Hippocampal formation (tissue), 2 donors: ENCODE data around the gene BTBD9.
"Not testable (repeated sequence)": the region's sequence is repeated elsewhere in the genome, so short reads cannot be mapped to it uniquely, and the experiment has no call there.

Source experiments
- DNase-seq, 2 donors: peaks; one replicate each; lab custom pipeline; 2025; lab: John Stamatoyannopoulos, UW

Gene BTBD9

DNA sequence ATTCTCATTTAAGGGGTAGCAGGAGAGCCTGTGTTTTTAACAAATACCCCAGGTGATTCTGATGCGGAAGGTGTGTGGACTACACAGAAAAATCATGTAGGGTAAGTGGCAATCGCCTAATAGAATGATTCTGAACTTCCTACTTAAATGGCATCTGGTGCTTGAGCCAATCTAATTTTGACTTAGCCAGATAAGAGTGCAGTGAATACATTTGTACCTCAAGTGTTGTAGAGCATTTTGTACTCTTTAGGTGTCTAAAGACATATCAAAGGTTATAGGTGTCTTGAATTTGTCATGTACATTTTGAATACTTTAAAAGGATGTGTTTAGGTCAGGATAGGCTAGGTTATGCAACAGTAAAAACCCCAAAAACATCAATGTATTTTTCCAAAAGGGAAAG lies 10.0 kb upstream of the BTBD9 start:
- DNase-seq: no peak

DNA sequence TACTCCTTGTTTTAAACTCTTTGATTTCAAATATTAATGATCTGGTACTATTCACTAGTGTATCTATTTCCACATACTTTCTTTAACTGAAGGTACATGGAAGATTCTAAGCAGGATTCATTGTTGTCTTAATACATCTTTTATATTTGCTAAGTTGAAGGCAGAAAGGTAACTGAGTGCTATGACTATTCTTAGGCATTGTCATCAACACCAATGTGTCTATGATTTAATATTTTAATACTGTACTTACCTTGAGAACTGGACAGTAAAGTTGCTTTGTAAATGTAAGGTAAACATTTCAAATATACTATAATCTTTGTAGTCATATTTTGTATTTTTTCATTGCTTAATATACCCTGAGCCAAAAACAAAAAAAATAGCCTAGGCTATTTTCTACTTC lies 8.9 kb upstream of the BTBD9 start:
- no peak for DNase-seq

- DNase-seq: no peak
Observed at GRCh38 chr6:38646166-38646878, 6.6 kb upstream of the BTBD9 start.

DNA sequence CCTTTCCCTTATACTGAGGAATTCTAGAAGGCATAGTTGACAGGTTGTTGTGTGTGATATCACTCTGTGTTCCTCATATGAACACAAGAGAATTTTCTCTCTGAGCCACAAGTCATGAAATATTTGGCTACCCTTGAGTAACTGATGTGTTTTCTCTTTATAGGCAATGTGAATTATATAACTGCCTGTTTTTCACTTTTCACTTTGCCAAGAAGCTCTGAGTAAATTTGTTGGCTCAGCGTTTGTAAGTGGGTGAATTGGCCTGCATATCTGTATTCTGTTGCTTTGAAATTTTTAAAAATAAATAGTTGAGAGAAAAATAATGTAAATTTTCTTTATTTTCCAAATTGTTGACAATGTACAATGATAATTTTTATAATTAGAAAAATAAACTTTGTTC lies 5.2 kb upstream of the BTBD9 start:
- peak in 1 of 2 donors; percentile 45 for DNase-seq

- DNase-seq: no peak
Observed at GRCh38 chr6:38640216-38640909, 634 bp upstream of the BTBD9 start.

- DNase-seq: peak in 1 of 2 donors; percentile 30
Observed at GRCh38 chr6:38638941-38639497, 710 bp downstream of the BTBD9 start.

DNA sequence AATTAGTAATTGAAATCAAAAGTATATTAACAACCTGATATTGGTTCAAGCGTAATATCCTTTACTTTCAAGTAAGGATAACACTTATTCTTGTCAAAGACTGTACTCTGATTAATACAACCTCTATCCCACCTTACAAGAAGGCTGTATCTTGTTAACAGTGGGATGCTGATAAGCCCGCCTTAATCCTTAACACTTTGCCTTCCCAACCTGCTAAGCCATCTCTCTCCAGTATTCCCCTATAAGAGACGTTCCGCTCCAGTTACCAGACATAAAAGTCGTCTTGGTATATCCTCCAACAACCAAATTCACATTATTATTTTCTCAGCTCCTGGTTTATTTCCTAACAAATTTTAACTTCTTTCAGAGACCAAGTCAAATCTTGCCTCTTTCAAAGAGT lies 2.0 kb downstream of the BTBD9 start:
- DNase-seq: no peak

DNA sequence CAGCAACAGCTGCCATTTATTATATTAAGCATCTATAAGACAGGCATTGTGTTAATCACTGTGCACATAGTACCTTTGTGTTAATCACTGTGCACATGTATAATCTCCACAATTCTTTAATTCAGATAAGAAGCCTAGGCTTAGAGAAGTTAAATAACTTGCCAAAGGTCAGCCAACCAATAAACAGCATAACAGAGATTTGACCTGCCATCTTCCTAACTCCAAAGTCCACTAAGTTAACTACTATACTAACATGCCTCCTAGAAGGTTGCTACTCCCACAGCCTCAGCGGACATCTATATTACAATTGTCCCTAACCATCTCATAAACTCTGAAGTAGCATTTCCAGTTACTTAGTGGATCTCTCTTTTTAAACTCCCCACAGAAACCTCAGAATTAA lies 3.7 kb downstream of the BTBD9 start:
- DNase-seq: no peak

GRCh38 chr6:38634518-38634917 lies 5.2 kb downstream of the BTBD9 start:
- DNase-seq: no peak

DNA sequence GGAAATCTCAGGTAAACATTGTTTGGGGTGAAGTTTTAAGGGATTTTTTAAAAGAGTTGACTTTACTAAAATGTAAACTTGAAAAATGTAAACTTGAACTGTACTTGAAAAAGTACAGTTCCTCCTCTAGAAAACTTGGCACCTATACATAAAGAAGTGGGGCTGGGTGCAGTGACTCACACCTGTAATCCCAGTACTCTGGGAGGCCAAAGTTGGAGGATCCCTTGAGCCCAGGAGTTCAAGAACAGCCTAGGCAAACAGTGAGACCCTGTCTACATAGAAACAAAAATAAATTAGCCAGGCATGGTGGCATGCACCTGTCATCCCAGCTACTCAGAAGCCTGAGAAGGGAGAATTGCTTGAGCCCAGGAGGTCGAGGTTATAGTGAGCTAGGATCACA lies 7.2 kb downstream of the BTBD9 start:
- no peak for DNase-seq

GRCh38 chr6:38631186-38631783 lies 8.4 kb downstream of the BTBD9 start:
- DNase-seq: no peak

DNA sequence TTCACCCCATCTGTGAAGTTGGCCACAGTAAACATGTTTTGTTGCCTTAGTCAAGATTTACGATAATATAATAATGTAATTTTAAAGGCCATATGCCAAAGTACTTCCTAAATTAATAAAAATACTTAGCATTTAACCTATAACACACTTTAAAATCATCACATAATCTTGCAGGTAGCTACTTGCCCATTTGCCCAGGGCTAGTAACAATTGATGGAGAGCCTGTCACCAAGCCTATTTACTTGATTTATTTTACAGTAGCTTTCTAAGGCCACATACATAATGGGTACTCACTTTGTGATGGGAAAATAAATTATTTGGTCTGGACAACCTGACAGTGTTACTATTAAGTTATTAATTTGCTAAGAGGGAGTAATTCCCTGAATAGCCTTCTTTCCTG lies 14.5 kb downstream of the BTBD9 start:
- DNase-seq: no peak

- not testable (repeated sequence) for DNase-seq
Observed at GRCh38 chr6:38619342-38619741, 20.4 kb downstream of the BTBD9 start.

DNA sequence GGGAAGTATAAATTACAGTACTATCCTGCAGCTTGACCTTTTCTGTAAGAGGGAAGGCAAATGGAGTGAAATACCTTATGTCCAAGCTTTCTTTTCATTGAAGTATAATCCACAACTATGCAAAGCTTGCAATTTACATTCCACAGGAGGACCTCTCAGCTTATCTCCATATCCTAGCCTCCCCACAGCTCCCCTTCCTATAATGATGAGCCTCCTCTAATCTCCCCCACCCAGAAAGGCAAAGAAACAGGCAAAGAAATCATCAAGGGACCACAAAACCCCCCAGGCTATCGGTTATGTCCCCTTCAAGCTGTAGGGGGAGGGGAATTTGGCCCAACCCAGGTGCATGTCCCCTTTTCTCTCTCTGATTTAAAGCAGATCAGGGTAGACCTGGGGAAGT lies 21.4 kb downstream of the BTBD9 start:
- DNase-seq: not testable (repeated sequence)

DNA sequence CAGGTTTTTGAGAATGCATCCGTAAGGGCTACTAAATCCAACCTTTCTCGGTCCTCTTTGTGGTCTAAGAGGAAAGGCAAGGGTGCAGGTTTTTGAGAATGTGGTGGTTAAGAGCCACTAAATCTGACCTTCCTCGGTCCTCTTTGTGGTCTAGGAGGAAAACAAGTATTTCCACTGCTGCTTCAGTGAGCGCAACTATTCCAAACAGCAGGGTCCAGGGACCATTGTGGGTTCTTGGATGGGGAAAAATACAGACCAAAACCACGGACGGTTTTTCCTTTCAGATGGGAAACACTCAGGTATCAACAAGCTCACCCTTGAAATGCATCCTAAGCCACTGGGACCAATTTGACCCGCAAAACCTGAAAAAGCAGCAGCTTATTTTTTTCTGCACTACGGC lies 21.9 kb downstream of the BTBD9 start:
- DNase-seq: no peak

DNA sequence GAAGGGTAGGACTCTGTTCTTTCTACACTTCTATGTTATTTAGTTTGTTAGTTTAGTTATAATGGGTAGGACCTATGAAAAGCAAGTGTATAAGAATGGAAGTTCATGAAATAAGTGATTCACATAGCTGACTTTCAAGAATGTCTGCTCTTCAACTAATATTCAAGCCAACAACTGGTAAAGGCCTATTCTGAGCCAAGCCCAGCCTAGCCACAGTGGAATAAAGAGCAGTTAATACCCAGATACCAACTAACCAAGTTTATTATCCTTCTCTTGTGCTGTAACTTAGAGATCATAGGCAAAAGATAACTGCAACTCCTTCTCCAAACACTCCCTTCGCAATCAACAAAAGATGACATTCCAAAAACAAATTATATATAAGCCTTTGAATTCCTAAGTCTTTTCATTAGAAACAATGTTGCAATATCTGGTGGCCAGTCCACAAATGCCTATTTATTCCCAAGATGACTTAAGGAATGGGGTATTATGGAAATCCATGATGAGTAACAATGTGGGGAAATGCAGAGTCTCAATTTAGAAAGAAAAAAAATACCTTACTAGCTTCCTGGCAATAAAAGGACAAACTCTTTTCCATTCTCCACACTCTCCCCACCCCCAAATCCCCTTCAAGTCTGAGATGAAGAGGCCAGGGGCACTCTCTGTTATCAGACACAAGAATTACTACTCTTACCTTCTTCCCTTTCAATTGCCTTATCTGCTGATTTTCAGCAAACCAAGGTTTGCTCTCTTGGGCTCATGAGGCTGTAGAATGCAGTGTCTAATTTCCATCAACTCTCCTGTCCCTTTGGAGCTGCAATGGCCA lies 27.4 kb downstream of the BTBD9 start:
- DNase-seq: no peak

- no peak for DNase-seq
Observed at GRCh38 chr6:38610050-38610625, 29.6 kb downstream of the BTBD9 start.

DNA sequence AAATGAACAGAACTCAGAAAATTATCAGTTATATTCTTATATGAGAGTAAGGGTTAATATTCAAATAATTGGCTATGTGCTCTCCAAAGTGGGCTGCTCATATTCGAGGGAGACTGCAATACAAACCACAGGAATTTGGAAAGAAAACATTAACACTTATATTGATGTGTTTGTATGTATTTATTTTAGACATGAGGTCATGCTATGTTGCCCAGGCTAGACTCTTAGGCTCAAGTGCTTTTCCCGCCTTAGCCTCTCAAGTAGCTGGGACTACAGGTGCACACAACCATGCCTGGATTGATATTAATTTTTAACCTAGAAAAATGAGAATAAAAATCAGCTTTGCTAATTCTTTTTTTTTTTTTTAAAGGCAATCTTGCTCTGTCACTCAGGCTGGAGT lies 35.0 kb downstream of the BTBD9 start:
- DNase-seq: no peak

- no peak for DNase-seq
Observed at GRCh38 chr6:38603966-38604365, 35.8 kb downstream of the BTBD9 start.

- DNase-seq: no peak
Observed at GRCh38 chr6:38603496-38603895, 36.2 kb downstream of the BTBD9 start.

- DNase-seq: no peak
Observed at GRCh38 chr6:38599966-38600550, 39.7 kb downstream of the BTBD9 start.
